HG02885 (cell line): Measurements from ENCODE around the gene RNF145.

Source experiments
- ATAC-seq: cut with Tn5 transposase; IDR thresholded peaks from one replicate; pipeline ENCODE4 v1.9.1; 2021; ENCODE audit warnings: mild to moderate bottlenecking; ENCODE audit not compliant: unreplicated experiment, poor library complexity

RNF145 gene

DNA sequence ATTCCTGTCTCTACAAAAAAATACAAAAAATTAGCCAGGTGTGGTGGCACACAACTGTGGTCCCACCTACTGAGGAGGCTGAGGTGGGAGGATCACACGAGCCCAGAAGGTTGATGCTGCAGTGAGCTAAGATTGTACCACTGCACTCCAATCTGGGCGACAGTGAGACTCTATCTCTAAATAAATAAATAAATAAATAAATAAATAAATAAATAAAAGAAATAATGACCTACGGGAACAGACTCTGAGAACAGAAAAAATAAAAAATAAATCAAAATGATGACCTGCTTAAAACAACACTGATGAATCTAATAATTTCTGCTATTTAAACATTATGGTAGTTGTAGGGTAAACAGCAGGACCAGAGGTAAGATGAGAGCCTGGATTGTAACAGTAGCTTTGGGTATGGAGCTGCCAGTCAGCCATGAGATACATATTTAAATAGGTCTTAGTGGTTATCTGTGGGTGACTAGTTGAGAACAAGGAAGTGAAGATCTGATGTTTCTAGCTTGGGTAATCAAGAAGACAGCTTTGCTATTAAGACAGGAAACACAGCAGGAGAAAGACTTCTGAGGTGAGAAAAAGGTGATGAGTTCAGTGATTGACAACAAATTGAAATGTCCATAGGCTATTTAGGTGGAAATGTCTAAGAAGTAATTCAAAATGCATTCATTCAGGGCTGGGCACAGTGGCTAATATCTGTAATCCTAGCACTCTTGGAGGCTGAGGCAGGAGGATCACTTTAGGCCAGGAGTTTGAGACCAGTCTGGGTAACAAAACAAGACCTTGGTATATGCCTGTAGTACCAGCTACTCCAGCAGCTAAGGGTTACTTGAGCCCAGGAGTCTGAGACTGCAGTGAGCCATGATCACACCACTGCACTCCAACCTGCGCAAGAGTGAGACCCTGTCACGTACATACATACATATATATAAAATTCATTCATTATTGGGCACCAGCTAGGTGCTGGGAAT is 11.0 kb downstream of the RNF145 start:
- peak; percentile 97 for ATAC-seq

DNA sequence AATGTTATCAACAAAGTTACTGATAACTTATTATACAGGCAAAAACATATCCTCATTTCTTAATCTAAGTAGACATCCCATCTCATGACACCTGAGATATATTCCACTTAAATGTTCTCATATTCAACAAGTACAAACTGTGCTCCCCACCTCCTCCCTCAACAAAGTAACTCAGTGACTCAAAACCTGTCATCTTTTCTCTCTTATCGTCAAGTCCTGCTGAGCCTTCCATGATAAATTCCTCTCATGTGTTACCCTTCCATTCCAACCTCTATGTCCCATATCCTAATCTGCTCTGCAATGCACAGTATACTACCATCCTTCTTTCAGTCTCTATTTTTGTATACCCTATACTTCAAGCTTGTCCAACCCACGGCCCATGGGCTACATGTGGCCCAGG is 13.6 kb downstream of the RNF145 start:
- ATAC-seq: no peak

DNA sequence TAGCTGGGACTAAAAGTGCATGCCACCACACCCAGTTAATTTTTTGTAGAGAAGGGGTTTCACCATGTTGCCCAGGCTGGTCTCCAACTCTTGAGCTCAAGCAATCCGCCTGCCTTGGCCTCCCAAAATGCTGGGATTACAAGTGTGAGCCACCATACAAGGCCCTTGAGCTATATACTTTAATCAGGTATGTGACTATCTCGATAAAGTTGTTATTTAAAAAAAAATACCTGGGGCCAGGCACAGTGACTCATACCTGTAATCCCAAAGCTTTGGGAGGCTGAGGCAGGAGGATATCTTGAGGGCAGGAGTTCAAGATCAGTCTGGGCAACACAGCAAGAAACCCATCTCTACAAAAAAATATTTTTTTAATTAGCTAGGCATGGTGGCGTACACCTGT is 19.2 kb downstream of the RNF145 start:
- no peak for ATAC-seq

DNA sequence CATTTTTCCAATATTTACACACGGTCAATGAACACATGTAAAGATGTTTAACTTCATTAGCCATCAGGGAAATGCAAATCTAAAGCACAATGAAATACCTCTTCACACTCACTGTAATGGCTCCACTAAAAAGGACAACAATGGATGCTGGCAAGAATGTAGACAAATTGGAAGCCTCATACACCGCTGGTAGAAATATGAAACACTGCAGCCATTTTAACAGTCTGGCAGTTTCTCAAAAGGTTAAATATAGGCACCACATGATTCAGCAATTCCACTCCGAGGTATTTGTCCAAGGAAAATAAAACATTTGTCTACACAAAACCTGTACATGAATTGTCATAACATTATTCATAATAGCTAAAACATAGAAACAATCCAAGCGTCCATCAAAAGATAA is 20.0 kb downstream of the RNF145 start:
- ATAC-seq: no peak

DNA sequence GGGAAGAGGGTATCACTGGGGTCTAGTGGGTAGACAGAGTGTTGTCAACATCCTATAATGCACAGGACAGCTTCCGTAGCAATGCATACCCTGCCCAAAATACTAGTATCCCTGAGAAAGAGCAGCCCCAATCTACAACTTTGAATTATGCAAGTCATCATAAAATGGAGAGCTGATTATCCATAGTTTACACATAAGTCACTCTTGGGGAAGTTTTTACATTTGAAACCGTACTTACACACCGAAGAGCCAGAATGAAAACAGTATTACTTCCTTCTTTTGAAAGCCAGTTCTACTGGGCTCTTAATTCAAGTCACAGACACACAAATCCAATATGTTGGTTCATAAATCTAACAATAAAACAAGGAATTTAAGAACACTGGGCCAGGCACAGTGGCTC is 21.6 kb downstream of the RNF145 start:
- ATAC-seq: no peak

DNA sequence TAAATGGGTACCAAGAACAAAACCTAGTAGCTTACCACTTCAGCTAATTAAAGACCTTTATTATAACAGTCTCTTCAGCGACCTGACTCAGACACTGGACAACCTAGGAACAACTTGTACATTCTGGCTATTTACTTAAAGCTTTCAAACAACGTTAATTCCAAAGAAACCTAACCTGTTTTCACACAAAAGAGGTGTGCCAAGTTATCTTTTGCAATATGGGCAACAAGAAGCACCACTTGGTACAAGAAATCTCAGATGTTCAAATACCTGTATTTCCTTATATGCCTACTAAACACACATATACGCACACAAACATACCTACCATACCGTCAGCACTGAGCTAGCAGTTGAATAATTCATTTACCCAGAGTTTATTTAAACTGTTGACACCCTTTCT is 23.0 kb downstream of the RNF145 start:
- no peak for ATAC-seq

DNA sequence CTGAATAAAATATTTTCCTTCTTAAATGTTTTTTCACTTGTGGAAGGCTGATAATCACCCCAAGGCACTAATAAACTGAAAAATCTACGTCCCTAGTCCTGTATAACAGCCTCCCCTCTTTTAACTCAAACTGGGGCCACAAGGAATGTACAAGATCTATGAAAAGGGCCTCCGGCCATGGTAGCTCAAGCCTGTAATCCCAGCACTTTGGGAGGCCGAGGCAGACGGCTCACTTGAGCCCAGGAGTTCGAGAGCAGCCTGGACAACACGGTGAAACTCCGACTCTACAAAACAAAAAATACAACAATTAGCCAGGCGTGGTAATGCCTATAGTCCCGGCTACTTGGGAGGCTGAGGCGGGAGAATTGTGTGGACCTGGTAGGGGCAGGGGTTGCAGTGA is 23.6 kb downstream of the RNF145 start:
- ATAC-seq: no peak

DNA sequence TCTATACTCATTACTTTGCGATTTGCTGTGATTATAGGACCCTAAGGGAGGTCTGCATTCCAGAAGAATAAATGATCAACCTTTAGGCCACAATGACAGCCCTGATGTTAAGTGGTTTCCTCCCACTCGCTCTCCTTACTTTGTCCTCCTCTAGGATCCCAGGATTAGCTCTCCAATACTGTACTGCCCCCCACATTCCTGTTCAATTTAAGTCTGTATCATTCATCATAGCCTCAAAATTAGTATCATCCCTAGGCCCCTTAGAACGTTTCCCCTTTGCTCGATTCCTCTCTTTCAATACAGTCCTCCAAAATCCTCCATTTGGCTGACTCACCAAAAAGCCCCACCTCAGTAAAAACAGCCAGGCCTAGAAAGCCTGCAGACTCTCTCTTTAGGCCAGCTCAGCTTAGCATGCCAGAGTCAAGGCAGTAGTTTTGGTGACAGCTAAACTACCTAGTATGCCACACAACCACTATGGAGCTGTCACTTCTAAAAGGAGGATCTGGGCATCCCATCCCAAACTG is 24.4 kb downstream of the RNF145 start:
- ATAC-seq: no peak

DNA sequence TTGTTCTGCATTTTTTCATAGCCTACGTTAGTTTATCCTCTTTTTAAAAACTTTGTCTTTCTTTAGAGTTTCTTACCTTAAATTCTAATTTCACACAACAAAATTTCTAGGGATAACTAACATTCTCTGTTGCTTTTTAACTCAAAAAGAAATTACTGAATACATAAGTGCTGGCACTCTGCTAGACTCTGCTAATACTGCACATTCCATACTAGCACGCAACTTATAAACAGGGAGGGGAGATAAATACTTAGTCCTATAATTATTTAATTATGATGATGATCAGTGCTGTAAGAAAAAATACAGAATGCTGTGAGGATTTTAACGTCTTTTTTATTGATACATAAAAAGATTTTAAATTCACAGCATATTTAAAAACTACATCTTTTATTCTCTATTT is 25.1 kb downstream of the RNF145 start:
- no peak for ATAC-seq

DNA sequence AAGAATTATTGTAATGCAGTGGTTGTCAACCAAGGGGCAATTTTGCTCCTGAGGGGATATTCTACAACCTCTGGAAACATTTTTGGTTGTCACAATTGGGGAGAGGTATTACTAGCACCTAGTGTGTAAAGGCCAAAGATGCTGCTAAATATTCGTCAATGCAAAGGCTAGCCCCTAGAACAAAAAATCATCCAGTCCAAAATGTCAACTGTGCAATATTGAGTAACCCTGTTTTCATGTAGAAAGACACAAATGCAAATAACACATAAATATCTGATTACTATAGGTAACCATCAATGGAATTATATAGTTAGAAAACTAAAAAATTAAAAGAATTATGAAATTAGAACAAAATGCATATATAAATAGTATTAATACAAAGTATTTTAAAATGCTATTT is 26.1 kb downstream of the RNF145 start:
- no peak for ATAC-seq

DNA sequence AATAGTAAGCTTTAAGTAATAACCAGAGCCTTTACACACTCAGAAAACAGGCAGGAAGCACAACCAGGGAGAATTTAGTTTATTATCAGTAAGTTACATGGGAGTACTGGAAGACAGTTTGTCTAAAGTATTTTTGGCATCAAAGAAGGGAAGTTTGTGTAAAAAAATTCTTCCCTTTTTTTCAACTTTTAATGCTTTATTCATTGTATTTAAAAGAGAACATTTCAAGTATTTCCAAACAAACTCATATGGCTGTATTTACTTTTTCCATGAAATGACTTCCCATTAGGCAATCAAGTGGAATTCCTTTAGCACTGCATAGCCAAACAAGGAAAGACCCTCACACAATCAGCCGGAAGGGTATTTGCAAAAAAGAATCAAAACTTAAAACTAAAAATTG is 26.7 kb downstream of the RNF145 start:
- ATAC-seq: no peak

DNA sequence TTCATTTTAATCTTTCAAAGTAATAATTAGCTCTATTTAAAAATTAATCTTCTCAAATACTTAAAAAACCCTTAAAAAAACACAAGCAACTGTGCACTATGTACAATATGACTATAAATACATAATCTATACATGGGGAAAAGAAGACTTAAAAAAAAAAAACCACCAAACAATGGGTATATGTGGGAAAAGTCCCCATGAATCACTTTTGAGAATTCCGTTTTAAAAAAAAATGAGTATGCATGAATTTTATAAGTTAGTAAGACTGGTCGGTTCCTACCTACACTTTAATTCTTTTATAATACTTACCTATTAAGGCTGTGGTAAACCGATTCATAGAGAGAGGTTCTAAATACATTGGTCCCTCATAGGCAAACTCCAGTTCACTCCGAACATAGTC is 27.7 kb downstream of the RNF145 start:
- ATAC-seq: no peak

DNA sequence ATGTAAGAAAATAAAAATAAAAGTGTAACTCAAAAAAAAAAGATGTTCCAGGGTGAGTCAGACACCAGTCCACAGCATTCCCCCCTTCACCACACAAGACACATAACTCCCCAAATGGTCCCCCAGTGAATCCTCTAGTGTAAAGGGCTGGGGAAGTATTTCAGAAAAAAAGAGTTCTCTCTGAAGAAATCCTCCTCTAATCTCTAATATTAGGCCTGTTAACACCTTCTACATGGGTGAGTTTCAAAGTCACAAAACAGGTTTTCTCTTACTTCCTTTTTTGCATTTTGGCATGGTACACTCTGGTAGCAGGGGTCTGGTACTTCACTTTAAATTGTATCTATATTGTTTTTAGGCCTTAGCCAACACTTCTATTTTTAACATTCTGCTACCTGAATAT is 28.2 kb downstream of the RNF145 start:
- ATAC-seq: peak; percentile 68

DNA sequence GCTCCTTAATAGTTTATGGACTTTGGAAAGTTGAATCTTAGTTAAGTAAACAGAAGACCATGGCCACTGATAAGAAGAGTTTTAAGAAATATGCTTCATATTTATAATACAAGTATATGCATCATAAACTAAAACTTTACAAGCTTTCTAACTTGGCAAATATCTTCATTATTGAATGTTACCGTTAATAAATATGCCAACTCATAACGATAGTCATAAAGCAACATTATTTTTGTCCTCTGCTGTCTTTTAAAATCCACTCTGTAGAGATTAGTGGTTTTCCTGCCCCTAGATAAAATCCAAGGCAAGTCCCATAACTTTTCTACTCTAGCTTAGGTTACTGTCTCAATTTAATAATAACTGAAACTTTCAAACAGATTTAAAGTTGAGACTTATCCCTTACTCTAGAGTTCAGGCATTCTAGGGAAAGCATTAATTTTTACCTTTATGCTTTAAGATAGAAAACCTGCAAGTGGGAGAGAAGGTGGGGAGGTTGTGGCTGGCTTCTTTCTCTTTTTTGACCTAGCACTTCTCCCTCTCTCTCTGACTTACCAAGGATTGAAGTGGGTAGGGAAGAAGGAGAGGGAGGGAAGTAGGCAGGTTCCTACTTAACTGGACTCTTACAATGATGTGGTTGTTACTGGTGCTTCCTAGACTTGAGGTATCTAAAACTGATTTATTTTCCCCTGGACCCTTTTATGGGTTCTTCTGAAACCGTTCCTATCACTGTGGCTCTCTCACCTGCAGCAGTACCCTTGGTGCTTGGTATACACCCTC is 29.6 kb downstream of the RNF145 start:
- no peak for ATAC-seq

DNA sequence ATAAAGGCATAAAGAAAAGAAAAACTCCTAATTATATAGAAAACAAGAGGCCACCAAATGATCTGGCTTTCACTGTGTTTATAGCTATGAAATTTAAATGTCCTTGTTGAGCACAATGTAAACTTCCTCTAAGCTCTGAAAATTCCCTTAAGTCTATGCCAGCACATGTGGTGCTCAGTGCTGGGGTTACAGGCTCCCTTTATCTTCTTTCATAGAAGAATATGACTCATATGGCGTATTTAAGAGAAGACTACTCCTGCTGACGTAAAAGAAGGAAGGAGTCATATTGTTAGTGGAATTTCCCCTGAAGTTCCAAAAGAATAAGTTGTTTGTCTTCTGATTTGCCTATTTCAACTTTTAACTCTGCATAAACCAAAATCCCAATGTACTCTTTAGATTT is 30.4 kb downstream of the RNF145 start:
- ATAC-seq: peak; percentile 66

DNA sequence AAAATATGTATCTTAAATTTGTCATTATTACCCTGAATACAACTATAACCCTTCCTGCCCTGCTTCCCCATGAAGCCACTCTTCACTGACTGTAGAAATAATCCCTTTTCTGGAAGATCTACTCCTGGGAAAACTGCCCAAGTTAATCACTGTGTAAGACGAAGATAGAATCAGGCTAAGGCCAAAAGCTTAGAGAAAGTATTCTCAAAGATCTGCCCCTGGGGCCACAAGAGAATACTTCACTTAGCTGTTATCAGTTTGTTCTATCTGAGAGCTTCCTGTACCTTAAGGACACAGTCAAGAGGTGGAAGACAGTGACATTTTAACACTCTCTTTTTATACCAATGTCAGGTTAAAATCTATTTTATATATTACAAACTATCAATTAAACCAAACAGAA is 33.8 kb downstream of the RNF145 start:
- no peak for ATAC-seq

DNA sequence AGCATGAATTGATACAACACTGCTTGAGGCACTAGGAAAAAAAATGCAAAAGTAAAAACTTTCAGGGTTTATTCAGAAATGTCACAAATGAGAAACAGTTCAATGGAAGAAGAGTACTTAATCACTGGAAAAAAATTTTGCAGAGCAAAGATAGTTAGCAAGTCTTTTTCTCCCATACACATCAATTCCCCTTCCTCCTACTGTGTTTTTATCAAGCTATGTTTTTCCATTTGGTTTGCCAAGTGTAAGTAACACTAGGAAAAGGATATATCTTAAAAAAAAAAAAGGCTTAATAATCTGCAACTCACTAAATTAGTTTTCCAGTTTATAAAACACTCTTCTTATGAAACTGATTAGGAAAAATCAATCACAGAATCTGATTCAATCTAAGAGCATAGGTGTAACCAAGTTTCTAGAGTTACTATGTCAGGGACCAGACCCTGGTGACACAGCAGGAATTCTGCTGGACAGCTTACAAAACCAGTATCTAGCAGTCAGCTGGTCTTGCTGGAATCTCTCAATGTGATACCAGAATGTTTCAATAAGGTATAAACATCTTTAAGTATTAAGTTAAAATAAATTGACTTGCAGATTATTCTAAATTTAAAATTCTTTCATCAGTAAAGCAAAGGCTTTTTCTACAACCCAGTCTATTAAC is 34.7 kb downstream of the RNF145 start:
- ATAC-seq: no peak

DNA sequence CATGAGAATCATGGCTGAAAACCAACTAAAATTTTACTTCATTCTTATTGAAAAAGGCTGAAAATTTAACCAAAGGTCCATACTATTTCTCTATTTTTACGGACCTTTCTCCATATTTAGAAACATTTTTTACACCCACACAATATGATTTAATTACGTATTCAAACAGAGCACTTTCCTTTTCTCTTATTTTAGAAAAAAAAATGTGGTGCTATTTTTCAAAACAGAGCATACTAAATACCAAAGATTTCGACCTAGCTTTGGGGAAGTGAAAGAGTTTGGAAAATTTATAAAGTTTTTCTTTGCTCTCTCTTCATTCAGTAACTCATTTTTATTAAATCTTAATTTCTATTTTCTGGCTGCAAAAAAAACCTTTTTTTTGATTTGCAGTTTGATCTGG is 38.1 kb downstream of the RNF145 start:
- ATAC-seq: no peak

DNA sequence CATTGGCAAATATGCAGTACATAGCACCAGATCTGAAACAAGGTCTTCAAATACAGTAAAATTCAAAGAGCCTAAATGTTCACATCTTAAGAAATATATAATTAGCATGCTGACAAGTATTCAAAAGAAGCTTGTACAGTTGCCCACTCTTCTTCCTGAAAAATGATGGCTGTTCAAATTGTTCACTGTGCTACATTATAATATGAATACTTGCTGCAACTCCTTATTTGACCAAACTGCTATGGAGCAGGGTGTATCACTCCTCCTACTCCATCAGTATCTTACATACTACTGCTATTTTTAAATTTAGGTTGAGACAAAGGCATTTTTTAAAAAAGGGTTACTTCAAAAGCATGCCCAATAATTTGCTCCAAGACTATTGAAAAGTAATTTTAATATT is 39.3 kb downstream of the RNF145 start:
- ATAC-seq: no peak

DNA sequence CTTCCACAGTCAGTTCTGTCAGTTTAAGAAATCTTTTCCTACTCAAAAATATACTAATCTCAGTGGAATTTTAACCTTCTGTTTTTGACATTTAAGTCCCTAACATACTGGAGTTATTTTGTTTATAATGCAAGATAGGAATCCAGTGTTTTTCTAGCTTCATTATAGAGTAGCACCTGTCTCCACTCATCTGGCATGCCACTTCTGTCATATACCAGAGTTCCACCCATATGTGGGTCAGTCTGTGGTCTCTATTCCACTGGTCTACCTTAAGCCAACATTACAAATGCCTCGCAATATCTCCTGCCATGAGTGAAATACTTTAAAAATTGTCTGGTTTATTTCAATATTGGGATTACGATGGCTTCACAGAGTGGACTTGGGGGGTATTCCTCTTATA is 42.9 kb downstream of the RNF145 start:
- ATAC-seq: no peak

DNA sequence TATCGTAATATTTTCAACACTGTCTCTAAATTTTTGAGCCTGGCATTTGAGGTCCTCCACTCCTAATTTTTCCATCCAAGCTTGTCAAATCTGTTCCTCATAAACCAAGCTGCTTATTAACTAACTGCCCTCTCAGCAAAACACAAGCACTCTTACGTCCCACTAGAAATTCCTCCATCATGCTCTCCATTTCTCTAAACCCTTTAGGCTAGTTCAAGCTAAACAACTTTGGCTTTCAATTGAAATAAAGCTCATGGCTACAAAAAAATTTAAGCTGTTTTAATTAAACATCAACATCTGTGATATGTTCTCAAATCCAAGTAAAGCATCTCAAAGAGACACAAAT is 45.7 kb downstream of the RNF145 start:
- ATAC-seq: no peak
